ENCODE measurements around the gene EEFSEC. TPM values are rescaled to one million over a fixed set of nuclear protein-coding genes. Genes with fewer than 3 reads are reported as not detected.

EEFSEC gene
- total RNA-seq, 2 donors from 2014 or later = 15.7 to 18.0 TPM

DNA sequence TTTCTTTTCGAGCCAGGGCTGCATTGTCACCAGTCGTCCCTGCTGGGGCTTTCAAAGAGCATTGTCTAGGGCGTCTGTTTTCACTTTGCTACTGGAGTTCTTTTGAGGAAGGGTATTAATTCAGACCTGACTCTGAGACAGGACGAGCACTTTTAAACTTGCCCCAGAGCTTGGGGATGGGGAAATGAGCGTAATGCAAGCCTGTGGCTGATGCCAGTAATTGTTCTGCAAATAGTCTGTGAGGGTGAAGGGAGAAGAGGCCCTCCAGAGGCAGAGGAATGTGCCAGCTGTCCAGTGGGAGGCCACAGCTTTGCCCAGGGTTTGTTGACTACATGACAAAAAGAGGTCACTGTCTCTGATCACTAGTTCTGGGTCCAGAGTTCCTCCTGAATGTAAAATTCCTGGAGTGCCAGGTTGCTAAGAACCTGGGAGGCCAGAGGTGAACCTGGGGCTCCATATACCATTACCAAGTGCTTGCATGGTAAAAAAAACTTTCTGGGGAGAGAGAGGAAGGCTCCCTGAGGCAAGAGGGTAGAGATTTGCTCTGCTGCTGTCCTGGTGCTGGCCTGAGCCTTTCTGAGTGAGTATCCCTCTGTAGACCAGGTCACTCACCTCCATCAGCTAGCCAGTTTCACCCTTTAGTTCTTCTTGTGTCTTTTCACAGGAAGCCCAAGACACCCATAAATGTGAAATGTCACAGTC lies 14.8 kb downstream of the EEFSEC start:
- Histone ChIP-seq H3K36me3 (no peaks in the 10 kb centered on the region), H3K27me3 (no peaks in the 10 kb centered on the region), H3K4me1 (peaks cover 0 to 27% of the 10 kb centered on the region in 2 donors), H3K9me3 (no peaks in the 10 kb centered on the region), H3K27ac (peak overlapping the region; percentile 2 to 12), H3K4me3 (no peak overlapping the region)
- DNase-seq (ENCODE audit: low spot score) = no peak
- TF ChIP-seq, protein P1, sequence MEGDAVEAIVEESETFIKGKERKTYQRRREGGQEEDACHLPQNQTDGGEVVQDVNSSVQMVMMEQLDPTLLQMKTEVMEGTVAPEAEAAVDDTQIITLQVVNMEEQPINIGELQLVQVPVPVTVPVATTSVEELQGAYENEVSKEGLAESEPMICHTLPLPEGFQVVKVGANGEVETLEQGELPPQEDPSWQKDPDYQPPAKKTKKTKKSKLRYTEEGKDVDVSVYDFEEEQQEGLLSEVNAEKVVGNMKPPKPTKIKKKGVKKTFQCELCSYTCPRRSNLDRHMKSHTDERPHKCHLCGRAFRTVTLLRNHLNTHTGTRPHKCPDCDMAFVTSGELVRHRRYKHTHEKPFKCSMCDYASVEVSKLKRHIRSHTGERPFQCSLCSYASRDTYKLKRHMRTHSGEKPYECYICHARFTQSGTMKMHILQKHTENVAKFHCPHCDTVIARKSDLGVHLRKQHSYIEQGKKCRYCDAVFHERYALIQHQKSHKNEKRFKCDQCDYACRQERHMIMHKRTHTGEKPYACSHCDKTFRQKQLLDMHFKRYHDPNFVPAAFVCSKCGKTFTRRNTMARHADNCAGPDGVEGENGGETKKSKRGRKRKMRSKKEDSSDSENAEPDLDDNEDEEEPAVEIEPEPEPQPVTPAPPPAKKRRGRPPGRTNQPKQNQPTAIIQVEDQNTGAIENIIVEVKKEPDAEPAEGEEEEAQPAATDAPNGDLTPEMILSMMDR (IDR thresholded peaks at IDR 0.05) = no peak

DNA sequence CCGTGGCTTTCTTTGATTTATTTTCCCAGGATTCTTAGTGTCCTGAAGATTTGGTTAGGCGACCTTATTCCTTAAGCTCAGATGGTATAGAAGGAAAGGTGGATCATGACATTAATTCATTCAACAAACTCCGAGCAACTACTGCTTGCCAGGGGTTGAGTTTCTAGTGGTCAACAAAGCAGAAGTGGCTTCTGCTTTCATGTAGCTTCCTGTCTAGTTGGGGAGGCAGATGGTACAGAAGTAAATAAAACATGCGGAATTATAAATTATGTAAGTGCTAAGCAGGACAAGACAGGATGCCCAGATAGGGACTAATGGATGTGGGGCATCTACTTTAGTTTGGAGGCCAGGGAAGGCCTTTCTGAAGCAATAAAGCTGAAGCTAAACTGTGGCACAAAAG lies 15.6 kb downstream of the EEFSEC start:
- TF ChIP-seq, protein P1 (IDR thresholded peaks at IDR 0.05) = no peak
- Histone ChIP-seq H3K4me1 (peaks cover 0 to 34% of the 10 kb centered on the region in 2 donors), H3K9me3 (no peaks in the 10 kb centered on the region), H3K4me3 (no peak overlapping the region), H3K27ac (peak overlapping the region in 1 of 2 donors; percentile 2), H3K27me3 (no peaks in the 10 kb centered on the region), H3K36me3 (no peaks in the 10 kb centered on the region)
- DNase-seq (ENCODE audit: low spot score) = no peak

DNA sequence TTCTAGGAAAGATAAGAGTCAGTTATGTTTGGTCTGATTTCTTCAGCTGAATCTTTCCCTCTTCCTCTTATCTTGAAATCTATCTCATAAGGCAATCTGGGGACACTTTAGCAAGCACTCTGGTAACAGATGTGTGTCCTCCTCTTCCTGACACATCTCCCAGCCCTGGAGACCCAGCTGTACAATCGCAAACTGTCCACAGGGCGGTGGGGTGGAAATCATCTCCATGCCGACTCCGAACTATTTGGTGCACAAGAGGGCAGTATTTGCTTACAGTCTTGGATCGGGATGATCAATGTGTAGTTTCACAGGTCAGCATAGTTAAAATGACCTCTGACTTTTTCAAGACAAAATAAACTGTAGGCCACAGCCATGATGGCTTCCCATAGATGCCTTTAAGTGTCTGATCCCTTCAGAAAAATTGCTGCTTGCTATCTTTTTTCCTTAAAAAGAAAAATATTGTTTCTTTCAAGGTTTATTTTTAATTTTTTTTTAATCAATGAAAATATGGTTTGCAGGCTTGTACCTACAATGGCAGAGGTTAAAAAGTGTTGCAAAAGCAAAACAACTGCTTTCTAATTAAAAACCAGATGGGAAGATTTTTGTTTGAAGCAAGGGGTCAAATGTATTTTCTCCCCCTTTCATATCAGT lies 17.7 kb downstream of the EEFSEC start:
- Histone ChIP-seq H3K4me3 (no peak overlapping the region), H3K27me3 (no peaks in the 10 kb centered on the region), H3K36me3 (no peaks in the 10 kb centered on the region), H3K4me1 (peaks cover 0 to 52% of the 10 kb centered on the region in 2 donors), H3K27ac (no peak overlapping the region), H3K9me3 (no peaks in the 10 kb centered on the region)
- TF ChIP-seq, protein P1 (IDR thresholded peaks at IDR 0.05) = peak; percentile 45 to 82
- peak; percentile 74 for DNase-seq (ENCODE audit: low spot score)

DNA sequence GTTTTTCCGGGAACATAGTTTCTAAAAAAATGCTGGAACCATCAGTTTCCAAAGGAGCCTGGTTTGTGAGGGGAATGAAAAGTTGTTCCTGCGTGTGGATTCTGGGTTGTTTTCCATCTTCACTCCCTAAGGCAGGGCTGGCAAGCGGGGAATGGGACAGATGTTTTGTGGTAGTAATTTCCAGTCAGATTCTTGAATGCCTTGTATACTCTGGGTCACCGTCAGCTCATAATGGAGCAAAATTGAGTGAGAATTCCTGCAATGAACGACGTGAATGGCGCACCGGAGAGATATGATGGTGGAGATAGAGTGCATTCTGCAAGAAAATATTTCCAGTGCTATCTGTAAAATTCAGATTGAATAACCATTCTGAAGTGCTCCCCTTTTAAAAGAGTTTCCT lies 19.9 kb downstream of the EEFSEC start:
- no peak for DNase-seq (ENCODE audit: low spot score)
- Histone ChIP-seq H3K27me3 (no peaks in the 10 kb centered on the region), H3K4me1 (peaks cover 0 to 43% of the 10 kb centered on the region in 2 donors), H3K9me3 (no peaks in the 10 kb centered on the region), H3K36me3 (no peaks in the 10 kb centered on the region), H3K27ac (no peak overlapping the region), H3K4me3 (no peak overlapping the region)
- TF ChIP-seq, protein P1 (IDR thresholded peaks at IDR 0.05) = no peak

DNA sequence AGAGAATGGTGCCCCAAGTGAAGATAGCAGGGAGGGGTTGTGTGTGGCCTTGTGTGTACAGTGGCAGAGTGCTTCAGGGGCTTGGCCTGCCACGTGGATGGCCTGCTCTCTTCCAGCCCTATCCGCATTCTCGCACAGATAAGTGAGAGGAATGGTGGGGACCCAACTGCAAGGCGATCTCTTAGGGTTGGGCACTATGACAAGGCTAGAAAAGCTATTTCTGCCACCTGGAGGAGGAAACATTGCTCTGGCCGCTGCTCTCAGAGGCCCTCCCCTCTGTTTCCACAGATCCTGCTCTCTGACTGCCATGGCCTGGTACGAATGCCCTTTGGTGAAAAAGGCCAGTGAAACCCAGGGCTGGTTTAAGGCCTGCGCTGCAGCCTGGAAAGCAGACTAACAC lies 20.6 kb downstream of the EEFSEC start:
- Histone ChIP-seq H3K4me1 (peaks cover 0 to 39% of the 10 kb centered on the region in 2 donors), H3K9me3 (no peaks in the 10 kb centered on the region), H3K36me3 (no peaks in the 10 kb centered on the region), H3K27me3 (no peaks in the 10 kb centered on the region), H3K4me3 (no peak overlapping the region), H3K27ac (peak overlapping the region in 1 of 2 donors; percentile 15)
- TF ChIP-seq, protein P1 (IDR thresholded peaks at IDR 0.05) = no peak
- no peak for DNase-seq (ENCODE audit: low spot score)
